VCaP (cell line): ENCODE results near the gene PACSIN1.

ENCODE experiments used
- H3K27ac ChIP-seq: fragments of 450-650 bp; 2 replicates; pipeline ENCODE4 v1.5.1; 2017
- TF ChIP-seq, protein P1 (sequence below): fragments of 450-650 bp; conservative IDR thresholded peaks from 2 replicates; pipeline ENCODE4 v1.5.1; 2017; ENCODE audit warnings: mild to moderate bottlenecking, moderate library complexity

Gene PACSIN1, protein sequence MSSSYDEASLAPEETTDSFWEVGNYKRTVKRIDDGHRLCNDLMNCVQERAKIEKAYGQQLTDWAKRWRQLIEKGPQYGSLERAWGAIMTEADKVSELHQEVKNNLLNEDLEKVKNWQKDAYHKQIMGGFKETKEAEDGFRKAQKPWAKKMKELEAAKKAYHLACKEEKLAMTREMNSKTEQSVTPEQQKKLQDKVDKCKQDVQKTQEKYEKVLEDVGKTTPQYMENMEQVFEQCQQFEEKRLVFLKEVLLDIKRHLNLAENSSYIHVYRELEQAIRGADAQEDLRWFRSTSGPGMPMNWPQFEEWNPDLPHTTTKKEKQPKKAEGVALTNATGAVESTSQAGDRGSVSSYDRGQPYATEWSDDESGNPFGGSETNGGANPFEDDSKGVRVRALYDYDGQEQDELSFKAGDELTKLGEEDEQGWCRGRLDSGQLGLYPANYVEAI

DNA sequence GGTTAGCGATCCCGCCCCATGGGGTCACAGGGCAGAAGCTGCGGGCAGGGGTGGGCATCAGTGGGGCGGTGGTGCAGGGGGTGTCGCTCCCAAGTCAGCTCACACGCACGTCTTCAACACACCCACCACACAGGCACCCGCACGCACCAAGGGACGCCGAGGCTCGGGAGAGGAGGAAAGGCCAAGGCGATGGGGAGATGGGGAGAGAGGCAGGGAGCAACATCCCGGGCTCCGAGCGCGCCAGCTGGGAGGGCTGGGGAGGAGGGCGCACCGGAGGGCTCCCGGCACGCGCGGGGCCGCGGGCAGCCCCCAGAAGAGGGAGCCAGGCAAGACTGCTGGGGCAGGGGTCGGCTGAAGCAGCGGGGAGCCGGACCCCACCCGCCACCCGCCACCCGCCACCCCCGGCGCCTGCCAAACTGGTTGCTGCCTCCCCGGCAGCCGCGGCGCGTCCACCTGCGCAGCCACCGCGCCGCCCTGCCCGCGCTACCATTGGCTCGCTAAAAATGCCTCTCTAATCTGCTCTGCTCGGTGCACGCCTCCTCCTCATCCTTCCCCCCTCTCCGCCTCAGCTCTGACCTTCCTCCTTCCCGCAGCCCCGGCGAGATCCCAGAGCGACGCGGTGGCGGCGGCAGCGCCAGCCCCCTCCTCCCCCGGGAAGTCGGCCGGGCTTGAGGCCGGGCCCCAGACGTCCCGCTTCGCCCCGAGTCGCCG, at the start of gene PACSIN1:
Gene PACSIN1 (plus strand): TSS at position 546 of the 711 bp plus-strand sequence. CDS start 60,230 bp downstream, outside the sequence.
- H3K27ac ChIP-seq: peak within 1 kb of the TSS; percentile 82; the same call in 1 of the 2 replicates
- TF ChIP-seq, protein P1, sequence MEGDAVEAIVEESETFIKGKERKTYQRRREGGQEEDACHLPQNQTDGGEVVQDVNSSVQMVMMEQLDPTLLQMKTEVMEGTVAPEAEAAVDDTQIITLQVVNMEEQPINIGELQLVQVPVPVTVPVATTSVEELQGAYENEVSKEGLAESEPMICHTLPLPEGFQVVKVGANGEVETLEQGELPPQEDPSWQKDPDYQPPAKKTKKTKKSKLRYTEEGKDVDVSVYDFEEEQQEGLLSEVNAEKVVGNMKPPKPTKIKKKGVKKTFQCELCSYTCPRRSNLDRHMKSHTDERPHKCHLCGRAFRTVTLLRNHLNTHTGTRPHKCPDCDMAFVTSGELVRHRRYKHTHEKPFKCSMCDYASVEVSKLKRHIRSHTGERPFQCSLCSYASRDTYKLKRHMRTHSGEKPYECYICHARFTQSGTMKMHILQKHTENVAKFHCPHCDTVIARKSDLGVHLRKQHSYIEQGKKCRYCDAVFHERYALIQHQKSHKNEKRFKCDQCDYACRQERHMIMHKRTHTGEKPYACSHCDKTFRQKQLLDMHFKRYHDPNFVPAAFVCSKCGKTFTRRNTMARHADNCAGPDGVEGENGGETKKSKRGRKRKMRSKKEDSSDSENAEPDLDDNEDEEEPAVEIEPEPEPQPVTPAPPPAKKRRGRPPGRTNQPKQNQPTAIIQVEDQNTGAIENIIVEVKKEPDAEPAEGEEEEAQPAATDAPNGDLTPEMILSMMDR: no peak

DNA sequence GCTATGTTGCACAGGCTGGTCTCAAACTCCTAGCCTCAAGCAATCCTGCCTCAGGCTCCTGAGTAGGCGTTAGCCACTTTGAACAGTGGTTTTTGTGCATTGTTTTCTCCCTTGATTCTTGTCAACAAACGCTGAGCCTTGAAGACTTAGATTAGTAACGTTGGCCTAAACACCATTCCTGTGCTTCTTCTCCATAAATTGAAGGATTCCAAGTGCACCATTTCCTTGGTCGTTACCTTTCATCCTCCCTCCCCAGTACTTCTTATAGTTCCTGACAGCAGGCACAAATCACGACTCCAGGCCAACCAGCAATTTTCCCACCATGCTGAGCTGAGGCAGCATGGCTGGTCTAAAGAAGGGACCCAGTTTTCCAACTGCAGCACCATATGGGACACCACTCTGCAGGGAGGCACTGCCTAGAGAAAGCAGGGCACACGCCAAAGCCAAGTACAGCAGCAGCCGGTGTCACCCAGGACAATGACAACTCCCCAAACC, 49.0 kb upstream of the PACSIN1 start:
- TF ChIP-seq, protein P1: no peak
- peak overlapping the region; percentile 92 for H3K27ac ChIP-seq

DNA sequence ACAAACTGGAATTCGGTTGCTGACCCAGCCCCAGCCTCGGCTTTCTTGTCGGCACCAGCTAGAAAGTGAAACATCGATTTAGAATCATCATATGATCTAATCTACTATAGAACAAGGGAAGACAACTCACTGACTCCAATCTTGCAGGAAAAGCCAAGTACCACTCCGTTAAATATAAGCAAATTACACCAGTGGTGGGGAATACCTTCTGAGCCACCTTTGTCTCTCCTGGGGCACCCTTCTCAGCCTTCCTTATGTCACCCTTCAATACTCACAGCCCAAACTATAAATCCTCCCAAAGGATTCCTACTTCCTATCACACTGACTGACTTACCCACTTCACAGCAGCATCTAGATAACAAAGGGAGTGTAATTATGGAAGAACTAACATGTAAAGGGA, 47.5 kb upstream of the PACSIN1 start:
- TF ChIP-seq, protein P1: no peak
- H3K27ac ChIP-seq: peak overlapping the region; percentile 92

DNA sequence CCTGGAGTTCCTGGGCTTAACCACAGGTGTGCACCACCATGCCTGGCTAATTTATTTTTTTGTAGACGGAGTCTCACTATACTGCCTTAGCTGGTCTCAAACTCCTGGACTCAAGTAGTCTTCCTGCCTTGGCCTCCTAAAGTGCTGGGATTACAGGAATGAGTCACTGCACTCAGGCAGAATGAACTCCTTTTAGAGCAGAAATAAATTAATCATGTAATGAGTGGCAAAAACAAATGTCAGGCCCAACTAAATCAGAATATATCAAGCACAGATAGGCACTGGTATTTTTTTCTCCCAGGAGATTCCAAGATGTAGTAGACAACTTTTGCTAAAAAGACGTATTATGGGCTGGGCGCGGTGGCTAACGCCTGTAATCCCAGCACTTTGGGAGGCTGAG, 42.6 kb upstream of the PACSIN1 start:
- TF ChIP-seq, protein P1: no peak
- peak overlapping the region; percentile 92 for H3K27ac ChIP-seq

DNA sequence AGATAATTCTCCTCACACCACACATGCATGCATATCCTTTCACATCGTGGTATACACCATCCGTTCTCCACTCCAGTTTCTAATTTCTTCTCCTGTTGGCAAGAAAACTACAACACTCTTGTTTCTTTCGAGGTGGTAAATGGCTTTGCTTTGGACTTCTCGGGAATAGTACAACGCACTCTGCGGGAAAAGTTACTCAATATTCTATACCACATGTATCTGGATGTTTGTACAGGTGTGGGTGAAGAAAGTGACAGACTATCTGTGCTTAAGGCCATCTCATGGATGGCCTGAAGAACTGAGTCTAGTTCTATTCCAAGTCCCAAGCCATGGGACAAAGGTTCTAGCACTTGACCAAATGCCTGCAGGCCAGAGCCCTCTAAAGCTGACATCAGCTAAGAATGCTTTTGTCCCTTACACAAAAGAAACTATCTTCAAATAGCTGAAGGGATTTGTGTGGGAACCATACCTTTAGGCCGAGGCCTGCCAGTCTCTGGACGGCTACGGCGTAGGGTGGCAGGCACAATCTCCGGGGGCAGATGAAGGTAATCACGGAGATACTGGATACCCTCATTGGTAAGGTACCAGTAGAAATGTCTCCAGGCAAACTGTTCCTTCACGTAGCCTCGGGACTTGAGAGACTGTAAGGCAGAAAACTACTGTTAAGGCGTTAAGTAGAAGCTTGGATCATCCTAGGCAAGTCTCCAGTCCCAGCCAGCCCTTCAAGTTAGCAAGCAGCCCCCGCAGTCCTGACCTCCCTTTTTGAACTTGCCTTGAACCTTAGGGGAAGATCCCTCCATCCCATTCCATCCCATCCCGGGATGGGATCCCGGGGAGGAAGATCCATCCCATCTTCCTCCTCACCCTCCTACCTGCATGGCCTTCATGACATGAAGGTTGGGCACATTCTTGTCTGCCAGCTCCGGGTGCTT, 41.4 kb upstream of the PACSIN1 start:
- TF ChIP-seq, protein P1: no peak
- H3K27ac ChIP-seq: peak overlapping the region; percentile 92

DNA sequence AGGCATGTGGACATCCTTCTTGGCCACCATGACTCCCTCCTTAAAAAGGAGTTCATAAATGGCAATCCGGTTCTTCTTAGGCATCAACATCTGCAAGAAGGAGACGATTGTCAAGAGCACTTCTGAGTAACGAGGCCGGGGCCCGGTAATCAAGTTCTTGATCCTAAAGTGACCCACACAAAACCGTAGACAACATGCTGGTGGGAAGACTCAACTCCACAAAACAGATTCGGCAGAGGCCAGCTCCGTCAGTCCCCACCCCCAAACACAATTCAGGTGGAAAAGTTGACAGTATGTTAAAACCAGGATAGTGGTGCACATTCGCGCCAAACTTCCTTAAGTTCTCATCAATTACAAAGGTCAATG, 40.8 kb upstream of the PACSIN1 start:
- H3K27ac ChIP-seq: peak overlapping the region; percentile 92
- TF ChIP-seq, protein P1: no peak
